GM12801 (cell line): ENCODE measurements around the gene FHIT.

ENCODE experiments used
- TF ChIP-seq, protein P1 (sequence below): IDR thresholded peaks from one replicate; pipeline ENCODE4 v1.5.1; 2011; ENCODE audit warnings: control low read depth; ENCODE audit not compliant: insufficient read length; ENCODE audit errors: extremely low read depth

FHIT gene

DNA sequence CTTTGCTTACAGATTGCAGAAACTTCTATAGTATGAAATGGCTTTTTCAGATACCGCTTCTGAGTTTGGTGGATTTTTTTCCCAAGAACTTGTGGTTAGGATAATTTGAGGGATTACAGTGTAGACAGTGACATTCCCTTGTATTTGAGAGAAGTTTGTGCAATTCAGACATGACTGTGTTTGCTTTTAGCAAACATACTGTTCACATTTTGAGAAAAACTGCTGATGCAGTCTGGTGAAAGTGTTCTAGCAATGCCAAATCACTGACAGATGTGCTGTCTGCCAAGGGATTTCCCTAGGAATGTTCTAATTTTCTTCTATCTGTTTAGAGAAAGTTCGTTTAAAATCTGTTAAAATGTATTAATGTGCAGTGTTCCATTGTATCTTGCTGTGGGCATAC lies 652.6 kb downstream of the FHIT start:
- TF ChIP-seq, protein P1, sequence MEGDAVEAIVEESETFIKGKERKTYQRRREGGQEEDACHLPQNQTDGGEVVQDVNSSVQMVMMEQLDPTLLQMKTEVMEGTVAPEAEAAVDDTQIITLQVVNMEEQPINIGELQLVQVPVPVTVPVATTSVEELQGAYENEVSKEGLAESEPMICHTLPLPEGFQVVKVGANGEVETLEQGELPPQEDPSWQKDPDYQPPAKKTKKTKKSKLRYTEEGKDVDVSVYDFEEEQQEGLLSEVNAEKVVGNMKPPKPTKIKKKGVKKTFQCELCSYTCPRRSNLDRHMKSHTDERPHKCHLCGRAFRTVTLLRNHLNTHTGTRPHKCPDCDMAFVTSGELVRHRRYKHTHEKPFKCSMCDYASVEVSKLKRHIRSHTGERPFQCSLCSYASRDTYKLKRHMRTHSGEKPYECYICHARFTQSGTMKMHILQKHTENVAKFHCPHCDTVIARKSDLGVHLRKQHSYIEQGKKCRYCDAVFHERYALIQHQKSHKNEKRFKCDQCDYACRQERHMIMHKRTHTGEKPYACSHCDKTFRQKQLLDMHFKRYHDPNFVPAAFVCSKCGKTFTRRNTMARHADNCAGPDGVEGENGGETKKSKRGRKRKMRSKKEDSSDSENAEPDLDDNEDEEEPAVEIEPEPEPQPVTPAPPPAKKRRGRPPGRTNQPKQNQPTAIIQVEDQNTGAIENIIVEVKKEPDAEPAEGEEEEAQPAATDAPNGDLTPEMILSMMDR: no peak

DNA sequence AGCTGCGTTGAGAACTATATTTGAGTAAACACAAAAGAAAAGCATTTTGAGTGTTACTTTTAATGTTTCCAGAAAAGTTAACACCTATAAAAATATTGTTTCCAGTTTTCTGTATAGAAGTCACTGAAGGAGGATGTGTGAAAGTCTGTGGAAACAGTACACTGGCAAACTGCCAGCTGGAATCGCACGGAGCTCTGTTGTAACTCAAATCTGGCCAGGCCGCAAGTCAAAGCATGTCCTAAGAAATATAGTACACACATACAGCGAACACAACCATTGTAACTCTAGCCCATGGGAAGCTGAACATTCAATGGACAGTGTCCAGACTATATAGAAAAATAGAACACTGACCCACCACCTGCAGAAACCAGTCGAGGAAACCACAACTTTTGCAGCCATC lies 657.2 kb downstream of the FHIT start:
- TF ChIP-seq, protein P1: no peak

DNA sequence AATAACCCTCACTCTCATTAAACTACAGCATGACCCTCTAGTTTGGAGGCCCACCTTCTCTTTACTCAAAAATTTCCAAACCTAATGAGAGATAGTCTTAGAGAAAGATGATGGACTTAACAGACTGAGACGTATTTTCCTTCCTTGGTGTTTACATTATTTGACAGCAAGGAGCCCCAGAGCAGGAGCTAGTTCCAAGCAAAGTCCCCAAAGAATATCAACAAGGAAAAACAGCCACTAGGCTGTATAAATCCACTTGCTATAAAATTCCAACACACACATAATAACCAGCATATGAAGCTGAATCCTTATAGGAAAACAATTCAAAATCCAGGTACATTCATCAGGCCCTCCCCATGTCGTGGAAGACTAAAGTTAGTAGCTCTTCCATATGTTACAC lies 660.0 kb downstream of the FHIT start:
- TF ChIP-seq, protein P1: no peak

DNA sequence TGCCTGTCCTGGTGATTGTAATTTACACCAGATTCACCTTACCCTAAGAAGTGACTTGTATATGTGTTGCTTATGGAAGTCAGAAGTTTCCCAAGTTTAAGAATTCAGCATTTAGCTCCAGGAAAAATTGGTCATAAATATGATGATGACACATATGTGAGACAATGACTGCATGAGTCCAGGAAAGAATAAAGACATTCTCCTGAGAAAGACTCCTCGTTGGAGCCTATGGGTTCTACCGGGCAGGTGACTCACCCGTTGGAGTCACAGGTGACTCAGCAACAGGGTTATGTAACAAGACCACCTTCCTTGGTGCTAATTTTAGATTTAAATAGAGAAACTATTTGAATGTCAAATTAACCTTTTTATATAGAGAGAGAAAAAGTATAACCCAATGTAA lies 662.4 kb downstream of the FHIT start:
- TF ChIP-seq, protein P1: no peak

DNA sequence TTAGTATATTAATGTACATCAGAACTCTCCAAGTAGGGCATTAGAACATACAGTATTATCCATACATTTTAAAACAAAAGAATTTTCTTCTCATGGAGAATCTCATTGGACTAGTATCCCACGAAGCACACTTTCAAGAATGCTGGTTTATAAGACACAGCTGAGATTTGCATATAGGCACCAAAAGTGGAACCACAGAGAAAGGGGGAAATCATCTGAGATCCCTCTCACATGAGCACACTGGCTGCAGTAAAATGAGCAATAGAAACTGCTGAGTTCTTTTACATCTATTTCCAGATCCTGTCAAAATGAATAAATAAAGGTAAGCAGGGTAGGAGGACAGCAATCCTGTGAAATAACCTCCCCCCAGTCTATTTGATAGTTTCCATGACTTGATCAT lies 665.3 kb downstream of the FHIT start:
- TF ChIP-seq, protein P1: no peak

DNA sequence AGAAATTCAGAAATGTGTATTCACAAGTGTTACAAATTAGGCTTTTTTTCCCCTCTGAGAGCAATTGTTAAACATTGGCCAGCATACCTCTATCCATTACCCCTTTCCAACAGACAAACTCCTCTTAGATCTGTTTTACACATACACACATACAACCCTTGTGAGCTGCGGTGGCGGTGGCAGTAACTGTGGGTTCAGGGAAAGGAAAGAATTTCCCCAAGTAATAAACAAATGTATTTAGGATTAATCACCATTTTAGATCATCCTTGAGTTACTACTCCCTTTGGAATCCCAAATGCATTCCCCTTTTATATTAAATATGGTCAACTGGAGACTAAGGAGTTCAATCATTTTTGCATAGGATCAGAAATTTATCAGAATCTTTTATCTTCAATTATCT lies 667.0 kb downstream of the FHIT start:
- TF ChIP-seq, protein P1: no peak

DNA sequence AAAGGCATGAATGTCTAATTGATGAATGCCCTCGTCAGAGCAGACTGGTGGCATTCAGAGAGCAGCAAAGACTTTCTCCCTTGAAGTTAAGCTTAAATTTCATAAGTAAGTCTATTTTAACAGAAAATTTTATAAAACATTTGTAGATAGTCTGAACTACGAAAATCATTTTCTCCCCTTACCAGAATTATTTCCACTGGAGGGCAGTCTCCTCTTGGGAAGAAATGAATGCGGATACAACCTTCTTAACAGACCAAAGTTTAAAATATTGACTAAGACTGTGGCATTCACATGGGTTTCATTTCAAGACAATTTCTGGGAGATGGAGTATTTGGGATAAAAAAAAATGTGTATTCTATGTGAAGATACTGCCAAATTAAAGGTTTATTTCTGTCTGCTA lies 669.0 kb downstream of the FHIT start:
- TF ChIP-seq, protein P1: no peak

DNA sequence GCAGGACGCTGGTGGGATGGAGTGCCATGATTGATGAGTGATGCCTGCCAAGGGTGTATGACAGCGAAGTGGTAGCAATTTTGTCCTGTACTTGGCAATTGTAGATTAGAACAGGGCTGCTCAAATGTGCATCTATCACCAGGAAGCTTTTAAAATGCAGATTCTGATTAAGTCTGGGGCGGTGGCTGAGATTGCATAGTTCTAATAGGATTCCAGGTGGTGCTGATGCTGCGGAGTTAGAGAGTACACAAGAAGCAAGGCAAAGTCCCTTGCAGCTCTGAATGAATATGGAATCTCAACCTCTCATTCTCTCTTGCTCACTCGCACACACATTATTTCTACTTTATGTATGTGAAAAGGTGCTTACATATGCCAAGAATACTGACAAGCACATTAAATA lies 670.4 kb downstream of the FHIT start:
- TF ChIP-seq, protein P1: no peak
